Measurements from ENCODE around the gene CNOT6L.

- no peak for TF ChIP-seq CTCF (conservative IDR thresholded peaks at IDR 0.05)
- TF ChIP-seq ZFX (IDR thresholded peaks at IDR 0.05), result no peak
Measured at GRCh38 chr4:77742054-77742453, 77.1 kb downstream of the CNOT6L start.

Measured in C4-2B (cell line).